Adrenal gland (tissue), 5 donors: Measurements from ENCODE around the gene TATDN2.

Experiments used
- POLR2A ChIP-seq, 2 donors: fragments of 450-650 bp; IDR thresholded peaks; one replicate each; pipeline ENCODE4 v1.6.1; 2017; ENCODE audit warnings: antibody characterized with exemption in 2 of 2, mild to moderate bottlenecking in 2 of 2, moderate library complexity in 1 of 2
- TF ChIP-seq, protein P1 (sequence below), 6 experiments: fragments of 450-650 bp in 4 of 6; fragments of 200-600 bp in 2 of 6; sonication (generic) in 1 of 6; IDR thresholded peaks; 1 replicate in 5 of 6; 2 replicates in 1 of 6; pipeline versions ENCODE4 v1.5.1 to v1.8.0; 2016 to 2021; ENCODE audit warnings: antibody characterized with exemption in 6 of 6, mild to moderate bottlenecking in 2 of 6, moderate library complexity in 1 of 6
- donor health status: DM: no; HTN: no; CAD: no.

DNA sequence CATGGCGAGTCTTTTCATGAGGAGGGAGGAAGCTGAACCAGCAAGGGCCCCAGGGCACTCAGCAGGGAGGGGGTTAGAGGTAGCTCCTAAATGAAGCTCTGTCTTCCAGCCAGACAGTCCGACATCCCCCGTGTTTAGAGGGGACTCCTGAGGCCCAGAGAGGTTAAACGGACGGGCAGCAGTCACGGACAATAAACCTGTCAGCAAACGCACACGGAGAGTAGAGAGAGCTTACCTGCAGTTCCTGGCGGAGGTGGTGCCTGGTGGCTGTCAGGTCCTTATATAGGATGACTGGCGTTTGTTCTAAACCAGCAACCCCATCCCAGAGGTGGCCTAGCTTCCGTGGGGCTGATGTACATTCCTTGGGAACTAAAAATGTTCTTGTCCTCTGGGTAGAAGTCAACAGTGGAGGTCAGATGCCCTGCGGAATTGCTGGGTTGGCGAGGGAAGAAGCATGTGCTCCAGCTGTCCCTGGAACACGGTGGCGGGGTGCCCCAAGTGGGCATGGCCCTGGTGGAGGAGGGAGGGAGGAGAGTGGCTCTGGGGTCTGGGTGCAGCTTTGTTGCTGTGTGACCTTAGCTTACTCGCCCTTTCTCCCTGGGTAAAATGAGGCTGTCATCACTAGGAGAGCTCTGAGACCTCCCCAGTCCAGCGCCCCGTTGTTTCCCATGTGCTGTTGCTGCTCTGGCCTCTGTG, 42.4 kb downstream of the TATDN2 start:
- TF ChIP-seq, protein P1, sequence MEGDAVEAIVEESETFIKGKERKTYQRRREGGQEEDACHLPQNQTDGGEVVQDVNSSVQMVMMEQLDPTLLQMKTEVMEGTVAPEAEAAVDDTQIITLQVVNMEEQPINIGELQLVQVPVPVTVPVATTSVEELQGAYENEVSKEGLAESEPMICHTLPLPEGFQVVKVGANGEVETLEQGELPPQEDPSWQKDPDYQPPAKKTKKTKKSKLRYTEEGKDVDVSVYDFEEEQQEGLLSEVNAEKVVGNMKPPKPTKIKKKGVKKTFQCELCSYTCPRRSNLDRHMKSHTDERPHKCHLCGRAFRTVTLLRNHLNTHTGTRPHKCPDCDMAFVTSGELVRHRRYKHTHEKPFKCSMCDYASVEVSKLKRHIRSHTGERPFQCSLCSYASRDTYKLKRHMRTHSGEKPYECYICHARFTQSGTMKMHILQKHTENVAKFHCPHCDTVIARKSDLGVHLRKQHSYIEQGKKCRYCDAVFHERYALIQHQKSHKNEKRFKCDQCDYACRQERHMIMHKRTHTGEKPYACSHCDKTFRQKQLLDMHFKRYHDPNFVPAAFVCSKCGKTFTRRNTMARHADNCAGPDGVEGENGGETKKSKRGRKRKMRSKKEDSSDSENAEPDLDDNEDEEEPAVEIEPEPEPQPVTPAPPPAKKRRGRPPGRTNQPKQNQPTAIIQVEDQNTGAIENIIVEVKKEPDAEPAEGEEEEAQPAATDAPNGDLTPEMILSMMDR (IDR thresholded peaks at IDR 0.05), result no peak
- TF ChIP-seq POLR2A (IDR thresholded peaks at IDR 0.05), result no peak
